Fibroblast of pulmonary artery (primary cell): ENCODE data around the gene VPS33A.

ENCODE experiments used
- DNase-seq: peaks from one replicate; pipeline ENCODE4 v3.0.0-alpha.2; 2010; ENCODE audit warnings: low read depth
- H3K4me3 ChIP-seq: replicated peaks from 2 replicates; pipeline ENCODE4 v1.5.1; 2011; ENCODE audit warnings: low read depth, mild to moderate bottlenecking, control low read depth, low read length, moderate library complexity
- CTCF ChIP-seq: IDR thresholded peaks from 2 replicates; pipeline ENCODE4 v1.5.1; 2011; ENCODE audit warnings: mild to moderate bottlenecking, control low read depth, low read length, inconsistent platforms; ENCODE audit errors: missing control alignments

VPS33A gene

GRCh38 chr12:122200541-122201175 is 65.6 kb downstream of the VPS33A start:
- H3K4me3 ChIP-seq, result no peak overlapping the region
- TF ChIP-seq CTCF, result no peak
- DNase-seq, result no peak

GRCh38 chr12:122199484-122200355 is 66.6 kb downstream of the VPS33A start:
- no peak for DNase-seq
- H3K4me3 ChIP-seq, result no peak overlapping the region
- TF ChIP-seq CTCF, result no peak

- no peak overlapping the region for H3K4me3 ChIP-seq
- no peak for DNase-seq
- no peak for TF ChIP-seq CTCF
These were observed 68.7 kb downstream of the VPS33A start for GRCh38 chr12:122197612-122197966.

DNA sequence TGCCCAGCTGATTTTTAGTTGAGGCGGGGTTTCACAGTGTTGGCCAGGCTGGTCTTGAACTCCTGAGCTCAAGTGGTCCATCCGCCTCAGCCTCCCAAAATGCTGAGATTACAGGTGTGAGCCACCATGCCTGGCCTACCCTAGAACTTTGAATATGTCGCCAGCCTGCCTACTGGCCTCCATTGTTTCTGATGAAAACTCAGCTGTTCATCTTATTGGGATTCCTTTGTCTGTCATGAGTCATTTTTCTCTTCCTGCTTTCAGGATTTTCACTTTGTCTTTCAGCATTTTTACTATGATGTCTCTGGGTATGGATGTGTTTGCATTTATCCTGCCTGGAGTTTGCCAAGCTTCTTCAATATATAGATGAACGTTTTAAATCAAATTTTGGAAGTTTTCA is 70.9 kb downstream of the VPS33A start:
- H3K4me3 ChIP-seq, result no peak overlapping the region
- no peak for DNase-seq
- no peak for TF ChIP-seq CTCF

DNA sequence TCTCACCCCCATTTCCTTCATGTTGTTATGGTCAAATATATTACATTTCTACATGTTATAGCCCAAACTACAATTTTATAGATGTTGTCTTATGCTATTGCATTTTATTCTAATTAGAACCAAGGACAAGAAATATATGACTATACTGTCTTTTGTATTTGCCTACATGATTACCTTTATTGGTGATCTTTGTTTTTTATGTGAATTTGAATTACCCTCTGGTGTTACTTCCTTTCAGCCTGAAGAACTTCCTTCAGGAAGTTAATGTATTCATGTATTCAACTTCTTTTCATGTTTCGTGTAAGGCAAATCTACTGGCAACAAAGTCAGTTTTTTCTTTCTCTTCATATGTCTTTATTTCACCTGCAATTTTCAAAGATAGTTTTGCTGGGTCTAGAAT is 71.5 kb downstream of the VPS33A start:
- no peak for TF ChIP-seq CTCF
- no peak overlapping the region for H3K4me3 ChIP-seq
- DNase-seq, result no peak

DNA sequence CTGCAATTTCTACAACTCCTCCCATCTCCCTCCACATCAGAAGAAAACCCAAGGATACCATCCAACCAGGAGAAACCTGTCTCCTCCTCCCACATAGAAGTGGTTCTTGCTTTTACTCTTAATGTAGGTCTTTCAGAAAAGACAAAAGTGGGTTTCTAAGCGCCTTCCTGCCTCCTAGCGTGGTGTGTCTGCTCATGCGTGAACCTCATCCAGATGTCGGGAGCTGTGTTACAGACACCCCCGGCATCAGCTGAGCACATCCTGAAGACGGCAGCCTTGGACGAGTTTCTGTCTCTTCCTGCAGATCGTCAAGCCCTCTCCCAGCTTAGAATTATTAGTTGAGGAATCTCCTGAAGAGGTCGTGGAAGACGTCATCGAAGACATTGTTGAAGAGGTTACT is 73.9 kb downstream of the VPS33A start:
- no peak for DNase-seq
- TF ChIP-seq CTCF, result no peak
- no peak overlapping the region for H3K4me3 ChIP-seq
